Measurements from ENCODE around the gene RMP24.

The RMP24 gene

GRCh38 chr18:35949903-35950627 lies 22.4 kb upstream of the RMP24 start:
- H4K20me1 ChIP-seq (ENCODE audit: insufficient read depth, low read length) = no peaks in the 10 kb centered on the region
- peak; percentile 90 for TF ChIP-seq CTCF (IDR thresholded peaks at IDR 0.05; ENCODE audit: extremely low read depth, low read depth, low read length)
- peaks cover 4% of the 10 kb centered on the region for H3K27me3 ChIP-seq (ENCODE audit: insufficient read depth, low read length)
- H3K27ac ChIP-seq (ENCODE audit: low read depth, low read length) = no peak overlapping the region
- H3K36me3 ChIP-seq (ENCODE audit: insufficient read depth, low read length) = no peaks in the 10 kb centered on the region
- H3K4me1 ChIP-seq (ENCODE audit: insufficient read depth, low read length) = no peaks in the 10 kb centered on the region
- H2AFZ ChIP-seq (ENCODE audit: low read length) = peak overlapping the region; percentile 76
- H3K79me2 ChIP-seq (ENCODE audit: insufficient read depth, low read length) = no peaks in the 10 kb centered on the region
- no peaks in the 10 kb centered on the region for H3K9me3 ChIP-seq (ENCODE audit: low read depth, low read length)
- H3K4me2 ChIP-seq (ENCODE audit: insufficient read depth, low read length) = peak overlapping the region; percentile 71
- DNase-seq (ENCODE audit: insufficient read length, low spot score, missing footprints) = peak; percentile 87
- peak overlapping the region; percentile 67 for H3K4me3 ChIP-seq (ENCODE audit: insufficient read depth, low read length)

GRCh38 chr18:35950628-35950982 lies 21.9 kb upstream of the RMP24 start:
- Histone ChIP-seq H4K20me1 (ENCODE audit: insufficient read depth, low read length) (no peaks in the 10 kb centered on the region), H3K4me1 (ENCODE audit: insufficient read depth, low read length) (no peaks in the 10 kb centered on the region), H3K9me3 (ENCODE audit: low read depth, low read length) (no peaks in the 10 kb centered on the region), H3K27me3 (ENCODE audit: insufficient read depth, low read length) (peaks cover 4% of the 10 kb centered on the region), H3K79me2 (ENCODE audit: insufficient read depth, low read length) (no peaks in the 10 kb centered on the region), H3K4me3 (ENCODE audit: insufficient read depth, low read length) (peak overlapping the region; percentile 67), H3K4me2 (ENCODE audit: insufficient read depth, low read length) (peak overlapping the region; percentile 71), H3K36me3 (ENCODE audit: insufficient read depth, low read length) (no peaks in the 10 kb centered on the region), H3K27ac (ENCODE audit: low read depth, low read length) (no peak overlapping the region), H2AFZ (ENCODE audit: low read length) (no peak overlapping the region)
- no peak for TF ChIP-seq CTCF (IDR thresholded peaks at IDR 0.05; ENCODE audit: extremely low read depth, low read depth, low read length)
- DNase-seq (ENCODE audit: insufficient read length, low spot score, missing footprints) = no peak

- H3K4me3 ChIP-seq (ENCODE audit: insufficient read depth, low read length) = no peak overlapping the region
- H2AFZ ChIP-seq (ENCODE audit: low read length) = no peak overlapping the region
- no peaks in the 10 kb centered on the region for H3K79me2 ChIP-seq (ENCODE audit: insufficient read depth, low read length)
- H3K27me3 ChIP-seq (ENCODE audit: insufficient read depth, low read length) = peaks cover 4% of the 10 kb centered on the region
- no peak for TF ChIP-seq CTCF (IDR thresholded peaks at IDR 0.05; ENCODE audit: extremely low read depth, low read depth, low read length)
- no peaks in the 10 kb centered on the region for H3K9me3 ChIP-seq (ENCODE audit: low read depth, low read length)
- H3K4me2 ChIP-seq (ENCODE audit: insufficient read depth, low read length) = no peak overlapping the region
- no peaks in the 10 kb centered on the region for H3K4me1 ChIP-seq (ENCODE audit: insufficient read depth, low read length)
- H3K36me3 ChIP-seq (ENCODE audit: insufficient read depth, low read length) = no peaks in the 10 kb centered on the region
- no peak for DNase-seq (ENCODE audit: insufficient read length, low spot score, missing footprints)
- no peaks in the 10 kb centered on the region for H4K20me1 ChIP-seq (ENCODE audit: insufficient read depth, low read length)
- no peak overlapping the region for H3K27ac ChIP-seq (ENCODE audit: low read depth, low read length)
Observed at GRCh38 chr18:35953688-35954087, 18.8 kb upstream of the RMP24 start.

- Histone ChIP-seq H3K27ac (ENCODE audit: low read depth, low read length) (no peak overlapping the region), H3K79me2 (ENCODE audit: insufficient read depth, low read length) (no peaks in the 10 kb centered on the region), H2AFZ (ENCODE audit: low read length) (no peak overlapping the region), H4K20me1 (ENCODE audit: insufficient read depth, low read length) (no peaks in the 10 kb centered on the region), H3K4me1 (ENCODE audit: insufficient read depth, low read length) (no peaks in the 10 kb centered on the region), H3K4me3 (ENCODE audit: insufficient read depth, low read length) (no peak overlapping the region), H3K27me3 (ENCODE audit: insufficient read depth, low read length) (no peaks in the 10 kb centered on the region), H3K9me3 (ENCODE audit: low read depth, low read length) (no peaks in the 10 kb centered on the region), H3K36me3 (ENCODE audit: insufficient read depth, low read length) (no peaks in the 10 kb centered on the region), H3K4me2 (ENCODE audit: insufficient read depth, low read length) (no peak overlapping the region)
- TF ChIP-seq CTCF (IDR thresholded peaks at IDR 0.05; ENCODE audit: extremely low read depth, low read depth, low read length) = no peak
- DNase-seq (ENCODE audit: insufficient read length, low spot score, missing footprints) = no peak
Observed at GRCh38 chr18:35956226-35956625, 16.3 kb upstream of the RMP24 start.

Measured in osteoblast (primary cell).